ENCODE results near the gene UBE2S.

The UBE2S gene

GRCh38 chr19:55446060-55446459 is 38.5 kb upstream of the UBE2S start:
- no peak for TF ChIP-seq CTCF (IDR thresholded peaks at IDR 0.05)
- Histone ChIP-seq H3K4me3 (ENCODE audit: low read depth in 1 of 2, low read length in 1 of 2) (no peak overlapping the region), H3K9me3 (no peaks in the 10 kb centered on the region), H3K27ac (no peak overlapping the region), H3K36me3 (no peaks in the 10 kb centered on the region), H3K27me3 (peaks cover 94% of the 10 kb centered on the region), H3K4me1 (ENCODE audit: control insufficient read depth in 1 of 2, insufficient read depth in 1 of 2, low read depth in 1 of 2, low read length in 1 of 2) (no peaks in the 10 kb centered on the region)

DNA sequence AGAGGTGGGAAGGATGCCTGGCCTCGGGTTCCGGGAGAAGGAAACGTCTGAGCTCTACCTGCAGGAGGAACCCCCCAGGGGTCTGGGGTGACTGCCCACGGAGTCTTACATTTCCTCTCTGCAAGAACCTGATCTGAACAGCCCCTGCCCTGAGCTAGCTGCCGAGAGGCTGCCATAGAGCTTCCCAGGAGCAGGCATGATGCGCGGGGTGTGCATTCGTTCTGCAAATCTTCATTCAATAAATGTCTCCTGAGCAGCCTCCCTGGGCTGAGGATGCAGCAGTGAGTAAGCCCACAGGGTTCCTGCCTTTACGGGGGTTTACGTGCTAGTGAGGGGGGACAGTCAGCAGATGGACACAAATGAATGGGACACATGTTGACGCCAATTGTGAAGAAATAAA is 37.1 kb upstream of the UBE2S start:
- no peaks in the 10 kb centered on the region for H3K4me1 ChIP-seq (ENCODE audit: control insufficient read depth in 1 of 2, insufficient read depth in 1 of 2, low read depth in 1 of 2, low read length in 1 of 2)
- H3K4me3 ChIP-seq (ENCODE audit: low read depth in 1 of 2, low read length in 1 of 2): no peak overlapping the region
- peaks cover 96% of the 10 kb centered on the region for H3K27me3 ChIP-seq
- no peaks in the 10 kb centered on the region for H3K36me3 ChIP-seq
- no peak overlapping the region for H3K27ac ChIP-seq
- no peaks in the 10 kb centered on the region for H3K9me3 ChIP-seq
- TF ChIP-seq CTCF (IDR thresholded peaks at IDR 0.05): no peak

GRCh38 chr19:55443824-55444480 is 36.4 kb upstream of the UBE2S start:
- no peak overlapping the region for H3K27ac ChIP-seq
- peaks cover 96% of the 10 kb centered on the region for H3K27me3 ChIP-seq
- H3K9me3 ChIP-seq: no peaks in the 10 kb centered on the region
- no peaks in the 10 kb centered on the region for H3K4me1 ChIP-seq (ENCODE audit: control insufficient read depth in 1 of 2, insufficient read depth in 1 of 2, low read depth in 1 of 2, low read length in 1 of 2)
- no peak overlapping the region for H3K4me3 ChIP-seq (ENCODE audit: low read depth in 1 of 2, low read length in 1 of 2)
- TF ChIP-seq CTCF (IDR thresholded peaks at IDR 0.05): no peak
- no peaks in the 10 kb centered on the region for H3K36me3 ChIP-seq

- Histone ChIP-seq H3K9me3 (no peaks in the 10 kb centered on the region), H3K36me3 (no peaks in the 10 kb centered on the region), H3K4me1 (ENCODE audit: control insufficient read depth in 1 of 2, insufficient read depth in 1 of 2, low read depth in 1 of 2, low read length in 1 of 2) (no peaks in the 10 kb centered on the region), H3K27ac (no peak within 1 kb of the TSS), H3K4me3 (ENCODE audit: low read depth in 1 of 2, low read length in 1 of 2) (no peak within 1 kb of the TSS), H3K27me3 (peaks cover 98% of the 10 kb centered on the region)
- TF ChIP-seq CTCF (IDR thresholded peaks at IDR 0.05): no peak
Measured at GRCh38 chr19:55443045-55443823, 35.6 kb upstream of the UBE2S start, which contains the start of gene SHISA7. TSS of gene SHISA7 (minus strand) at chr19:55443300. CDS start at chr19:55442863, 437 bp downstream.

DNA sequence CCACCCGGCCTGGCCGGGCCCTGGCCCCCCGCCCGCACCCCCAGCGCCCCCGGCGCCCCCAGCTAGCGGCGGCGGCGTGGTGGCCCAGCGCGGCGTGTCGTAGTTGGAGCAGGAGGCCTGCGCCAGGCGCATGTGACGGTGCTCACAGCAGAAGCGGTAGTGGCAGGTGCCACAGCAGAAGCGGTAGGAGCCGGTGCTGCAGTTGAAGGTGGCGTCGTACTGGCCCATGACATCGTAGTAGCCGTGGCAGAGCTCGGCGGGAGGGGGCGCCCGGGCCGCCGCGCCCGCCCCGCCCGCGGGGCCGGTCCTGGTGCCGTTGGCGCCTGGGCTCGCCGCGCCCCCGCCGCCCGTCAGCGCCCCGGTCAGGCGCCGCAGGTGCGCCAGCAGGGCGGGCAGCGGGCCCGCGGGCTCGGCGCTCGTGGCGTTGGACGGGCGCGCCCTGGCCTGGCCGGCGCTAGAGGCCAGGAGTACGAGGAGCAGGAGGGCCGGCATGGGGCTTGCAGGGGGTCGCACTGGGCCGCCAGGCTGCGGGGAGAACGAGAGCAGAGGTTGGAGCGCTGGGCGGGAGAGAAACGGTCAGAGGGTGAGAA is 34.9 kb upstream of the UBE2S start:
- Histone ChIP-seq H3K27ac (no peak overlapping the region), H3K4me3 (ENCODE audit: low read depth in 1 of 2, low read length in 1 of 2) (no peak overlapping the region), H3K36me3 (no peaks in the 10 kb centered on the region), H3K27me3 (peaks cover 98% of the 10 kb centered on the region), H3K4me1 (ENCODE audit: control insufficient read depth in 1 of 2, insufficient read depth in 1 of 2, low read depth in 1 of 2, low read length in 1 of 2) (no peaks in the 10 kb centered on the region), H3K9me3 (no peaks in the 10 kb centered on the region)
- TF ChIP-seq CTCF (IDR thresholded peaks at IDR 0.05): no peak

Data from neutrophil (primary cell).